ENCODE results near the gene TTR.

GRCh38 chr18:31549416-31549815, 42.3 kb upstream of the TTR start:
- TF ChIP-seq CTCF (IDR thresholded peaks at IDR 0.05 in 8 of 11, conservative IDR thresholded peaks at IDR 0.05 in 3 of 11) = no peak
- no peak for TF ChIP-seq POLR2A (IDR thresholded peaks at IDR 0.05)

All from spleen (tissue), 7 donors.